Smooth muscle cell (in vitro differentiated cells): ENCODE measurements around the gene GRIK2. TPM values are rescaled to one million over a fixed set of nuclear protein-coding genes. Genes with fewer than 3 reads are reported as not detected.

Experiments used
- DNase-seq: peaks from one replicate; lab custom pipeline; 2025; ENCODE audit not compliant: unreplicated experiment; lab: John Stamatoyannopoulos, UW
- H2AFZ ChIP-seq: fragments of 200-600 bp; sonication (generic); 2 replicates; pipeline ENCODE4 v1.6.0; 2016; ENCODE audit warnings: antibody characterized with exemption, low read depth, mild to moderate bottlenecking
- H3F3A ChIP-seq: fragments of 200-600 bp; sonication (generic); 2 replicates; pipeline ENCODE4 v1.6.0; 2017; ENCODE audit warnings: antibody characterized with exemption, low read depth
- H3K27ac ChIP-seq: fragments of 200-600 bp; sonication (generic); 2 replicates; pipeline ENCODE4 v1.5.1; 2016; ENCODE audit warnings: low read depth, mild to moderate bottlenecking
- H3K27me3 ChIP-seq: fragments of 200-600 bp; sonication (generic); 2 replicates; pipeline ENCODE4 v1.6.1; 2016; ENCODE audit warnings: low read depth, mild to moderate bottlenecking
- H3K36me3 ChIP-seq: fragments of 200-600 bp; sonication (generic); 2 replicates; pipeline ENCODE4 v1.5.1; 2016; ENCODE audit warnings: low read depth
- H3K4me1 ChIP-seq: fragments of 200-600 bp; sonication (generic); 2 replicates; pipeline ENCODE4 v1.5.1; 2016; ENCODE audit warnings: low read depth
- H3K4me2 ChIP-seq: fragments of 200-600 bp; sonication (generic); 2 replicates; pipeline ENCODE4 v1.6.0; 2016; ENCODE audit warnings: mild to moderate bottlenecking
- H3K4me3 ChIP-seq: fragments of 200-600 bp; sonication (generic); 2 replicates; pipeline ENCODE4 v1.5.1; 2016; ENCODE audit warnings: mild to moderate bottlenecking
- H3K79me2 ChIP-seq: fragments of 200-600 bp; sonication (generic); 2 replicates; pipeline ENCODE4 v1.6.0; 2016; ENCODE audit warnings: low read depth, mild to moderate bottlenecking
- H3K9ac ChIP-seq: fragments of 200-600 bp; sonication (generic); 2 replicates; pipeline ENCODE4 v1.6.0; 2016; ENCODE audit warnings: low read depth
- H3K9me3 ChIP-seq: fragments of 200-600 bp; sonication (generic); replicated peaks from 2 replicates; pipeline ENCODE4 v1.5.1; 2016; ENCODE audit warnings: low read depth
- H4K20me1 ChIP-seq: fragments of 200-600 bp; sonication (generic); 2 replicates; pipeline ENCODE4 v1.6.0; 2016; ENCODE audit warnings: low read depth
- CTCF ChIP-seq: fragments of 200-600 bp; sonication (generic); IDR thresholded peaks from 2 replicates; pipeline ENCODE4 v1.5.1; 2017; ENCODE audit warnings: borderline replicate concordance, mild to moderate bottlenecking, antibody characterized with exemption; ENCODE audit not compliant: insufficient read depth, poor library complexity, severe bottlenecking
- WGBS: methylation state at CpG from one replicate; pipeline ENCODE4 v1.1.7; 2016; ENCODE audit warnings: low lambda C conversion rate; 5-methylcytosine and 5-hydroxymethylcytosine counted together
- polyA plus RNA-seq: library from polyadenylated mRNA; unstranded; fragments of >200 nt; fragmentation: Nextera tagmentation; extraction: Ambion mirVana; gene quantifications from 2 replicates; pipeline ENCODE4 v1.2.1, GENCODE V29; 2016
- total RNA-seq: library from RNA; depleted of rRNA; stranded (reverse); fragments of >200 nt; gene quantifications from 2 replicates; pipeline ENCODE4 v1.2.3, GENCODE V29; 2014

The GRIK2 gene
- total and polyA plus RNA-seq, 2 experiments from 2014 or later: 10.0 to 23.6 TPM

- no peaks in the 10 kb centered on the region for H3F3A ChIP-seq
- no peak for TF ChIP-seq CTCF
- H3K9ac ChIP-seq: no peak overlapping the region
- no peak for DNase-seq
- H3K4me3 ChIP-seq: no peak overlapping the region
- WGBS: 90% methylated on average over 1 of the region's 1 CpG
- no peaks in the 10 kb centered on the region for H4K20me1 ChIP-seq
- no peaks in the 10 kb centered on the region for H3K9me3 ChIP-seq
- H3K27ac ChIP-seq: no peak overlapping the region
- H2AFZ ChIP-seq: no peak overlapping the region
- H3K27me3 ChIP-seq: no peaks in the 10 kb centered on the region
- H3K4me1 ChIP-seq: no peaks in the 10 kb centered on the region
- no peaks in the 10 kb centered on the region for H3K79me2 ChIP-seq
- H3K4me2 ChIP-seq: no peak overlapping the region
- no peaks in the 10 kb centered on the region for H3K36me3 ChIP-seq
Observed at GRCh38 chr6:101845621-101846020, 452.1 kb downstream of the GRIK2 start.

- WGBS: 44% methylated on average over 3 of the region's 3 CpGs
- no peaks in the 10 kb centered on the region for H3K36me3 ChIP-seq
- H2AFZ ChIP-seq: no peak overlapping the region
- H3K27me3 ChIP-seq: no peaks in the 10 kb centered on the region
- no peaks in the 10 kb centered on the region for H3F3A ChIP-seq
- H3K9me3 ChIP-seq: no peaks in the 10 kb centered on the region
- H3K4me2 ChIP-seq: no peak overlapping the region
- no peaks in the 10 kb centered on the region for H3K79me2 ChIP-seq
- no peaks in the 10 kb centered on the region for H4K20me1 ChIP-seq
- no peak for TF ChIP-seq CTCF
- no peaks in the 10 kb centered on the region for H3K4me1 ChIP-seq
- H3K27ac ChIP-seq: no peak overlapping the region
- no peak for DNase-seq
- H3K4me3 ChIP-seq: no peak overlapping the region
- H3K9ac ChIP-seq: no peak overlapping the region
Observed at GRCh38 chr6:101847690-101848089, 454.2 kb downstream of the GRIK2 start.

- Histone ChIP-seq H3K27ac (no peak overlapping the region), H3K4me3 (no peak overlapping the region), H3K9ac (no peak overlapping the region), H3K79me2 (no peaks in the 10 kb centered on the region), H3F3A (no peaks in the 10 kb centered on the region), H3K4me2 (no peak overlapping the region), H3K36me3 (no peaks in the 10 kb centered on the region), H3K27me3 (no peaks in the 10 kb centered on the region), H4K20me1 (no peaks in the 10 kb centered on the region), H3K4me1 (no peaks in the 10 kb centered on the region), H3K9me3 (no peaks in the 10 kb centered on the region), H2AFZ (no peak overlapping the region)
- DNase-seq: no peak
- 90% methylated on average over 1 of the region's 1 CpG for WGBS
- no peak for TF ChIP-seq CTCF
Observed at GRCh38 chr6:101851911-101852310, 458.4 kb downstream of the GRIK2 start.

- no peaks in the 10 kb centered on the region for H3K79me2 ChIP-seq
- 93% methylated on average over 3 of the region's 3 CpGs for WGBS
- no peaks in the 10 kb centered on the region for H3K9me3 ChIP-seq
- no peak for DNase-seq
- no peaks in the 10 kb centered on the region for H4K20me1 ChIP-seq
- no peaks in the 10 kb centered on the region for H3K36me3 ChIP-seq
- H3K4me2 ChIP-seq: no peak overlapping the region
- no peaks in the 10 kb centered on the region for H3K27me3 ChIP-seq
- no peaks in the 10 kb centered on the region for H3K4me1 ChIP-seq
- H3K27ac ChIP-seq: no peak overlapping the region
- no peak overlapping the region for H3K4me3 ChIP-seq
- TF ChIP-seq CTCF: no peak
- no peak overlapping the region for H2AFZ ChIP-seq
- no peak overlapping the region for H3K9ac ChIP-seq
- no peaks in the 10 kb centered on the region for H3F3A ChIP-seq
Observed at GRCh38 chr6:101853231-101854085, 459.9 kb downstream of the GRIK2 start.
